GM10266 (cell line): ENCODE results near the gene HHATL.

Experiments used
- DNase-seq: peaks from one replicate; pipeline ENCODE4 v3.0.0; 2012; ENCODE audit errors: extremely low spot score
- TF ChIP-seq, protein P1 (sequence below): IDR thresholded peaks from 2 replicates; pipeline ENCODE4 v1.5.1; 2012; ENCODE audit warnings: mild to moderate bottlenecking, low read depth; ENCODE audit not compliant: control insufficient read depth, insufficient read depth; ENCODE audit errors: missing control alignments

The HHATL gene

DNA sequence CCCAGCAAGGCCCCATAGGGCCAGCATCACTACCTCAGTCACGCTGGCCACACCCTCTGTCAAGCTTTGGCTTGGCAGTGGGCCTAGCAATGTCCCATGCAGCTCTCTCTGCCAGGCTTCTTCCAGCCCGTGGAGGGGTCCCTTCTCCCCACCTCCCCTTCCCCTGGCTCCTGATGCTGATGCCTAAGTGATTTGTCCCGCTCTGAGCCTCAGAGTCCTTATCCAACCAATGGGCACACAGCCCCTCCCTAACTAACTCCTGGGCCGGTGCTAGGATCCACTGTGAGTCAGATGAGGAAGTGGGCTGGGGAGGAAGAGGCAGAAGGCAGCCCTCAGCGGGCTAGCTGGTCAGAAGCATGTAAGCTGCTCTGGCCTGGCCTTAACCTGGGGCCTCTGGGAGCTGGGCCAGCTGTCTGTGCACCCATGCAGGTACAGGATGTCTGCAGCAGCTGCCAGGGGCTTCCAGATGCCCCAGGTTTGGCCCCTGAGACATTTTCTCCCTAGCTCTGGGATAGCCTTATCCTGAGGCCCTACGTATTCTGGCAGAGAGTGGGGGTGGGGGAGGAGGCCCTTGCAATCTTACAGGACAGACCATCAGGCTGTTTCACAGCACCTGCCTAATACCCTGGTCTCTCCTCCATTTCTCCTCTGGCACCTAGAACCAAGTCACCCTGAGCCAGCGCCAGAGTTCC lies 49.8 kb downstream of the HHATL start:
- TF ChIP-seq, protein P1, sequence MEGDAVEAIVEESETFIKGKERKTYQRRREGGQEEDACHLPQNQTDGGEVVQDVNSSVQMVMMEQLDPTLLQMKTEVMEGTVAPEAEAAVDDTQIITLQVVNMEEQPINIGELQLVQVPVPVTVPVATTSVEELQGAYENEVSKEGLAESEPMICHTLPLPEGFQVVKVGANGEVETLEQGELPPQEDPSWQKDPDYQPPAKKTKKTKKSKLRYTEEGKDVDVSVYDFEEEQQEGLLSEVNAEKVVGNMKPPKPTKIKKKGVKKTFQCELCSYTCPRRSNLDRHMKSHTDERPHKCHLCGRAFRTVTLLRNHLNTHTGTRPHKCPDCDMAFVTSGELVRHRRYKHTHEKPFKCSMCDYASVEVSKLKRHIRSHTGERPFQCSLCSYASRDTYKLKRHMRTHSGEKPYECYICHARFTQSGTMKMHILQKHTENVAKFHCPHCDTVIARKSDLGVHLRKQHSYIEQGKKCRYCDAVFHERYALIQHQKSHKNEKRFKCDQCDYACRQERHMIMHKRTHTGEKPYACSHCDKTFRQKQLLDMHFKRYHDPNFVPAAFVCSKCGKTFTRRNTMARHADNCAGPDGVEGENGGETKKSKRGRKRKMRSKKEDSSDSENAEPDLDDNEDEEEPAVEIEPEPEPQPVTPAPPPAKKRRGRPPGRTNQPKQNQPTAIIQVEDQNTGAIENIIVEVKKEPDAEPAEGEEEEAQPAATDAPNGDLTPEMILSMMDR: no peak
- DNase-seq: peak; percentile 46

DNA sequence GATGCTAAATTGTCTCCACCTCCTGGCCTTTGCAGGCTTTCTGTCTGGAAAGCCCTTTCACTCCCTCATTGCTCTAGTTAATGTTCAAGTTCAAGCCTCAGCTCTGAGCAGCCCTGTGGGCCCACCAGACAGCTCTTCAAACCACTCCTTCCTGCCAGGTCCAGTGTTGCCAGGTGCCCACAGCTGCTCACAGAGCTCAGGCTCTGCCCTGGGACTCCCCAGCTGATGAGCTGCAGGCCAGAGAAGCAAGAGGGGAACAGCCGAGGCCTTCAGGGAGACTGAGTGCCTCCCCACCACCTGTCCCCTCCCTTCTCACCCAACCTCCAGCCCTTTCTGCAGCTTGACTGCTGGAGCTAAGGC lies 50.4 kb downstream of the HHATL start:
- DNase-seq: no peak
- TF ChIP-seq, protein P1: no peak

DNA sequence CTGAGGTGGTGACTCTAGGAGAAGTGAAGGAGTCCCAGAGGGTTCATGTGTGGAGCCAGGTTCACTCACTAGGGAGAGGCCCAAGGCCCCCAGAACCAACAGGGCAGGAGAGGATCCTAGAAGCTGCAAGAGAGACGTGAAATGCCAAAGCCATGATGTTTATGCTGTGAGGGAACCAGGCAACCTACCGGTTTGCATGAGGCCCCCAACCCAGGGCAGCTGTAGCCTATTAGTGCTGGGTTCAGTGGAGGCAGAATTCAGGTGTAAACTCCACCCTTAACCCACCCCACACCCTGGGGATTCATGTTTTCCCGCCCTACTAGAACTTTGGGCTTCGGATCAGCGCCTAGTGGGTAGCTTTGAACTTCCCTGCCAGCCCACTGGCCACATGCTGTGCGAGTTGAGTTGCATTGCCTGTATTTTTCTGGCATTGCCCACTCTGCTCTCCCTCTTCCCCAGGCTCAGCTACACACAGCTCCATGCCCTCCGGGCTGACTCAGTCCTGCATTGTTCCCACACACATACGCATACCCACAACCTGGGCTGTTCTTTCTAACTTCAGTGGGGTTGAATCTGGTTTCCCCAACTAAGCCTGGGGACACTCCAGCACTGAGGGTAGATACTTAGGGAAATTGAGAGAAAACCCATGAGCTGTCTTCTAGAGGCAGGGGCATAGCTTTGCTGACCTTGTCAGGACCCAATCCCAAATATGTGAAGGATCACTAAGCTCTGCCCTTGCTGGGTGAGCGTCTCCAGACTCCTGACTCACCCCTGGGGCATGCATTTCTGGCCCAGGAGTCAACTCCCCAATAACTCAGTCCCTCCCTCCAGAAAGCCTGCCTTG lies 51.1 kb downstream of the HHATL start:
- TF ChIP-seq, protein P1: no peak
- DNase-seq: no peak

DNA sequence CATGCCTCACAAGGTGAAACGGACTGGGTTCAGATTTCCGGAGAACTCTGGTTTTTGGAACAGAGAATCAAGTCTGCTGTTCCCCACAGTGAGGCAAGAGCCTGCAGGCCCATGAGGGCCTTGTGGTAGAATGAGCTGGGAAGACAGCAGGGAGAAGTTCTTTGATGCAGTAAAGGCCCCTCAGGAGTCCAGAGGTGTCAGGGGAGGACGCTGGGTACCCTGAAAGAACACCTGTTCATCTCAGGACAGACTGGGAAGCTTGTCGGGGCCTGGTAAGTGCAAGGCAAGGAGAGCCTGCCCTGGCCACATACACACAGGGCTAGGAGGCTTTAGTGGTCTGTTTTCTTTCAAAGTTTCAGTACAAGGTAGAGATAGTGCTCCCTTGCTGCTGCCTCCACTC lies 52.8 kb downstream of the HHATL start:
- DNase-seq: no peak
- TF ChIP-seq, protein P1: no peak

DNA sequence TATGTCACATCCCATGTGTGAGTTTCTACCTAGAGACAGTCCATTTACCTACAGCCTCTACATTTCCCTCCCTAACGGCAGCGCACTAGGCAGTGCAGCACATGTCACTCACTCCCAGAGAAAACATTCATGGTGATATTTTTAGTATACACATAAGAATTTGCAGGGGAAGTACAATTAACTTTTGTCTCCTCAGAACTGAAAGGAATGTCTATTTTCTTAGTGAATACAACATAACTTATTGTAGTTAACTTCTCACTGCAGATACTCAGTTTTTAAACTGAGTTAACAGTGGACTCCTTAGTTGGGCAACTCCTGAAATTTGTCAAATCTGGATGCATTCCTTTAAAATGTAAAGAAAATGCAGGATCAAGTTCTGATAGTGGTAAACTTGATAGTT lies 53.6 kb downstream of the HHATL start:
- TF ChIP-seq, protein P1: no peak
- no peak for DNase-seq

GRCh38 chr3:42647821-42648459 lies 54.7 kb downstream of the HHATL start:
- TF ChIP-seq, protein P1: no peak
- no peak for DNase-seq
